GM18867 (cell line): ENCODE data around the gene IFNLR1.

Experiments used
- ATAC-seq: cut with Tn5 transposase; IDR thresholded peaks from one replicate; pipeline ENCODE4 v1.9.1; 2021; ENCODE audit warnings: mild to moderate bottlenecking, moderate library complexity; ENCODE audit not compliant: unreplicated experiment

IFNLR1 gene

GRCh38 chr1:24152631-24153494 is 34.2 kb downstream of the IFNLR1 start:
- ATAC-seq: no peak

- no peak for ATAC-seq
These were observed 35.9 kb downstream of the IFNLR1 start for GRCh38 chr1:24151175-24151533.

- ATAC-seq: peak; percentile 48
These were observed 36.6 kb downstream of the IFNLR1 start for GRCh38 chr1:24150234-24151174.

- no peak for ATAC-seq
These were observed 37.2 kb downstream of the IFNLR1 start for GRCh38 chr1:24149866-24150233.

GRCh38 chr1:24147816-24148215 is 39.3 kb downstream of the IFNLR1 start:
- no peak for ATAC-seq

GRCh38 chr1:24147194-24147593 is 39.9 kb downstream of the IFNLR1 start:
- ATAC-seq: no peak

GRCh38 chr1:24142546-24143534 is 44.2 kb downstream of the IFNLR1 start, which contains the start of gene IL22RA1:
IL22RA1 (minus strand) TSS chr1:24143140; CDS start chr1:24143082, 58 bp downstream.
- no peak for ATAC-seq

- ATAC-seq: no peak
These were observed 45.6 kb downstream of the IFNLR1 start for GRCh38 chr1:24141311-24141997.

- no peak for ATAC-seq
These were observed 46.3 kb downstream of the IFNLR1 start for GRCh38 chr1:24140741-24141181.

- ATAC-seq: no peak
These were observed 47.2 kb downstream of the IFNLR1 start for GRCh38 chr1:24139841-24140425.

- no peak for ATAC-seq
These were observed 47.9 kb downstream of the IFNLR1 start for GRCh38 chr1:24139222-24139489.

GRCh38 chr1:24138476-24139221 is 48.4 kb downstream of the IFNLR1 start:
- ATAC-seq: no peak

- ATAC-seq: no peak
These were observed 50.0 kb downstream of the IFNLR1 start for GRCh38 chr1:24136956-24137539.

- no peak for ATAC-seq
These were observed 52.7 kb downstream of the IFNLR1 start for GRCh38 chr1:24134376-24134775.

- ATAC-seq: no peak
These were observed 53.3 kb downstream of the IFNLR1 start for GRCh38 chr1:24133819-24134218.

GRCh38 chr1:24130385-24130784 is 56.7 kb downstream of the IFNLR1 start:
- ATAC-seq: no peak

GRCh38 chr1:24127801-24128363 is 59.2 kb downstream of the IFNLR1 start:
- ATAC-seq: no peak

- ATAC-seq: no peak
These were observed 59.8 kb downstream of the IFNLR1 start for GRCh38 chr1:24127134-24127800.
